Dermis blood vessel endothelial cell (primary cell): Measurements from ENCODE around the gene FRA10AC1. TPM values are rescaled to one million over a fixed set of nuclear protein-coding genes. Genes with fewer than 3 reads are reported as not detected.
"Not testable (repeated sequence)": the region's sequence is repeated elsewhere in the genome, so short reads cannot be mapped to it uniquely, and the experiment has no call there.

Experiments
- DNase-seq: peaks from one replicate; pipeline ENCODE4 v3.0.0; 2010
- total RNA-seq: library from RNA; depleted of rRNA; stranded (reverse); fragments of >200 nt; gene quantifications from 2 replicates; pipeline ENCODE4 v1.2.3, GENCODE V29; 2014

Gene FRA10AC1
- total RNA-seq, 1 donor from 2014 or later: 5.8 TPM

GRCh38 chr10:93703066-93703465 lies 674 bp upstream of the FRA10AC1 start:
- DNase-seq: peak; percentile 22

DNA sequence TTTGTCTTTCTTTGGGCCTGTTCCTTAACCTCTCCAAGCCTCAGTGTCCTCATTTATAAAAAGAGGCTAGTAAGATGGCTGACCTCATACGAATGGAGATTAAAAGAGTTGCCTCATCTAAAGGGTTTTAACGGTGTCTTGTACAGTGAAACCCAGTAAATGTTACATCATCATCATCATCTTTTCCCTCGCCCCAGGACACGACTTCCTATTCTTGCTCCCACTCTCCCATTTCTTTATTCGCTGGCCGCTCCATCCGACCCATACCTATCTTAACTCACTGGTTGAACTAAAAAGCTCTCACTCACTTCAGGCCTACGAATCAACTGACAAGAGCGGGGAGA lies 554 bp downstream of the FRA10AC1 start:
- peak; percentile 49 for DNase-seq

GRCh38 chr10:93697207-93697606 lies 5.2 kb downstream of the FRA10AC1 start:
- no peak for DNase-seq

GRCh38 chr10:93696582-93696981 lies 5.8 kb downstream of the FRA10AC1 start:
- DNase-seq: not testable (repeated sequence)

GRCh38 chr10:93695740-93696139 lies 6.7 kb downstream of the FRA10AC1 start:
- DNase-seq: no peak

- no peak for DNase-seq
Measured at GRCh38 chr10:93687737-93688136, 14.7 kb downstream of the FRA10AC1 start.

DNA sequence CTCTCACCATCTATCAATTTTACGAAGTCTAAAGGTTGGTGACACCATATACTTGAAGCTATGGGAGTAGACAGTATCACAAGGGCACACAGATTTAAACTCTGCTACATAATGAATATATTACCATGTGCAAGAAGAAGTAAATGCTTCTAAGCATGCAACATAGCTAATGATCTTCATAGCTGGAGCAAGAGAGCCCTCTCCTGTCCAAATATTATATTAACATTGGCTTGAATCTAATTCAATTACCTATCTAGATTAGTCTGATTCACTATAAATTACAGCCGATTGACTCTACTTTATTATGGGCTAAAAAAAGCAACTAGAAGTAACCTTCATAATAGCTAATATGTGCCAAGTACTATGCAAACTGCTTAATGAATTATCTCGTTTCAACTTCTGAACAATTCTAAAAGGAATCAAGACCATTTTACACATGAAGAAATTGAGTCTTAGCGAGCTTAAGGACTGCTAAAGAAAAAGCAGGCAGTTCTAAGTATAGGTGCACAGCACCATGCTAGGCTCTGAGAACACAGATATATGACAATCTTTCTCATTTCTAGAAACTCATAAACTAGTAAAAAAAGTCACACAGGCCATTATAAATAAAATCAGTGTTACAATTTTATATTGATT lies 21.9 kb downstream of the FRA10AC1 start:
- DNase-seq: peak; percentile 66

DNA sequence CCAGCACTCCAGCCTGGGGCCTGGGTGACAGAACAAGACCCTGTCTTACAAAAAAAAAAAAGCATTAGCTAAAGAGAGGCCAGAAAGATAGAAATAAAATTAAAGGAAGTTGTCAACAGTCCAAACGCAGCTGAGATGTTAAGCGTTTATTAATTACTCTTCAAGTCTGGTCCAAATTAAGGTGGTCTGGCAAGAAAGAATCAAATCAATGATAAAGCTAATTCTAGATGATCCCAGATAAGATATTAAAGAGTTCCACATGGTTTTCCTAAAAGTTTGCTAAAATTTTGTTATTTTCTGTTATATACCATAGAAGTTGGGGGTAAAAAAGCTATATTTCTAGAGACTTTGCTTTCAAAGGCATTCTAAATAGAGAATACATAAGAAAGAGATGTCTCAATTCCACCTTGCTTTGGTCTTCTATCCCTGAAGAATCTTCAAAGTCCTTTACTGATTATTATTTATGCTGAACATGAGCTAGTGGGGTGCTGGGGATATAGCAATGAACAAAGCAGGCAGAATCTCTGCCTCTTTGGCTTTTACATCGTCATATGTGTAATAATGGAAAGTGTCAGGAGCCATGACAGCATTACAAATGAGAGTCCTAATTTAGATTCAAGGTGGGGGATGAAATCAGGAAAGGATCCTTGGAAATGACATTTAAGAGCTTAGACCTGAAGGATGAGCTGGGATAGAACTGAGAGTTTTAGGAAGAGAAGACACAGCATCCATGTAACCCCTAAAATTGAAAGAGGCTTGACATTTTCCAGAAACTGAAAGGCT lies 23.4 kb downstream of the FRA10AC1 start:
- no peak for DNase-seq

- no peak for DNase-seq
Measured at GRCh38 chr10:93678386-93678785, 24.0 kb downstream of the FRA10AC1 start.

GRCh38 chr10:93673791-93674190 lies 28.6 kb downstream of the FRA10AC1 start:
- DNase-seq: no peak

- DNase-seq: no peak
Measured at GRCh38 chr10:93672890-93673289, 29.5 kb downstream of the FRA10AC1 start.

GRCh38 chr10:93672022-93672678 lies 30.2 kb downstream of the FRA10AC1 start:
- DNase-seq: no peak

DNA sequence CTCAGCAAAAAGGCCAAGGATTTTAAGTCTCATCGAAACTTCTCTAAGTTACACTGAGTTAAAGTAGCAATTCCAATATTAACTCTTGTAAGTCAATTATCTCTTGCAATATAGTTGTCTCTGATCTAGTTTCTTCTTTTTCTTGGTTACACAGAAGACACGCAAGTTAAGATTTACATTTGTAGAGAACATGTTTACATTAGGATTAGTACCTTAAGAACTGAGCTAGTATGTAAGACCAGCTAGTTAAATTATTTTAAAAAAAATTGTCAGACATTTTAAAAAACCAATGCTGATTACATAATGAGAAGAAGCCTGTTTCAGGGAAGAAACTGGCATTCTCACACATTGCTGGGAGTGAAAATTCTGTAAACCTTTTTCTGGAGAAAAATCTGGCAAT lies 31.4 kb downstream of the FRA10AC1 start:
- DNase-seq: no peak

DNA sequence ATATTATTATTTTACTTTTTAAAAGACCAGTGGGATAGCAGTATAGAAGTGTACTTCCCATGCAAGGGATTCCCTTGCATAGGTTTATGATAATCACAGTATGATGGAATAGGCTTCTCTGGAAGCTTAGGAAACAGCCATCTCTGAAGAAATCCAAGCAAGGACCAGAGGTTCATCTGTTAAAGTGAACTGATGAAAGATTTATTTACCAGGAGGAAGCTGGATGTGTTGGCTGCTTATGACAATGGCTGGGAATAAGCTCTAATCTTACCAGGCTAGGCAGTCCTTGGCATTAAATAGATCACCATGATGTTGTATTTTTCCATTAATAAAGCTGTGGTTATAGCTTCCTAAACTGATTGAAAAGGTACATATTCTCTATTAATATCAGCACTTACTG lies 32.0 kb downstream of the FRA10AC1 start:
- DNase-seq: no peak

GRCh38 chr10:93667795-93668194 lies 34.6 kb downstream of the FRA10AC1 start:
- no peak for DNase-seq

GRCh38 chr10:93666030-93666429 lies 36.4 kb downstream of the FRA10AC1 start:
- no peak for DNase-seq

DNA sequence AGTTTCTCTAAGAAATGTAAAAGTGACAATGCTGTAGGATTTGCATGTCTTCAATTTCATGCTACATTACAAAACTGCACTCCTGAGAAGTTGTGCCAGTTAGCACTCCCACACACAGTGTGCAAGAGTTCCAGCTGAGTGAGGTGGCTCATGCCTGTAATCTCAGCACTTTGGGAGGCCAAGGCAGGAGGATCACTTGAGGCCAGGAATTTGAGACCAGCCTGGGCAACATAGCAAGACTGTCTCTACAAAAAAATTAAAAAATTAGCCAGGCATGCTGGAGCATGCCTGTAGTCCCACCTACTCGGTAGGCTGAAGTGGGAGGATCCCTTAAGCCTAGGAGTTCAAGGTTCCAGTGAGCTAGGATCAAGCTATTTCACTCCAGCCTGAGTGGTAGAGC lies 44.6 kb downstream of the FRA10AC1 start:
- DNase-seq: no peak

DNA sequence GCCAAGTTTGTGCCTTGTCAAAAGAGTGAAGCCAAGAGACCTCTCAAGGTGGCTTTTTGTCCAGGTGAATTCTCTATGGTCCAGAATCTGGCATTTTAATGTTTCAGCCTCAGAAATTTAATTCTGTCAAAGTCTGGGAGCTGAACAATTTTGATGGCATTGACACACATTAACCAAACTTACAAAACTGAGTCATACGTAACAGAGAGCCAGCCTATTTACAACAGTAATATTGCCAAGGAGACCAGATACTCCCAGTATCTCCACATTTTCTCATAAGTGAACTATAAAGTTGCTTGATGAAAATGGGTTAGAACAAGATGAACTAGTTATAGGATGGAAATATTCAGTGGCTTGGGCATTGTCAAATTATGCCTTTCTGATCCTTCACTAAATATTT lies 46.2 kb downstream of the FRA10AC1 start:
- no peak for DNase-seq

DNA sequence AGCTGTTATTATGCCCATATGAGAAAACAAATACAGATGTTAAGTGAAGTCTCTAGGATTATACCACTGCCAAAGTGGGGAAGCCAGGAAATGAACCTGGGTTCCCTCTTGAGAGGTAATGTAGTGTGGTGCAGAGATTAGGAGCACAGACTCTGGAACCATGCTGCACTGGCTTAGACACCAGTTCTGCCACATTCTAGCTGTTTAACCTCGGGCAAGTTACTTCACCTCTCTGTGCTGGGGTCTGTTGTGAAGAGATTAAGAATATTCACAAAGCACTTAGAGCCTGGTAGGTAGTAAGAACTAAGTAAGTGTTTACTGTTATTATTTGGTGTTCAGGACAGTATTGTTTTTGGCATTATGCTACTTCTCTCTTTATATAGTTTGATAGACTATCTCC lies 48.2 kb downstream of the FRA10AC1 start:
- DNase-seq: no peak

DNA sequence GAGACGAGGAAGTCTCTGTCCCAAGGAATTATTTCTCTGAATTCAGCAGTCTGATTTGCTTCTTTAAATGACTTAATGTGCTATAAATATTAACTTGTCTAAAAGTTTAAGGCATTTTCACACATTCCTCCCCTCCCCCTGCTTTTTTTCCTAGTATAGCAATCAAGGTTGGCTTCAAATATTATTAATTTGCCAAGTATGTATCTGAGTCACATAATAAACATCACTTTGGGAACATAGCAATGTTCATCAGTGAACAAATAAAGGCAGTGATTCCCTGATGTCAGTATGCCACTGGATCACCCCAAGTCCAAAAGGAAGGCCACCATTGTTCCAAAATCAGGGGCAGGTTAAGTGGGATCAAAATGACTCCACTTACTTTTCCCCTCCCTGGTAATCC lies 49.5 kb downstream of the FRA10AC1 start:
- DNase-seq: peak; percentile 13

GRCh38 chr10:93639791-93640190 lies 62.6 kb downstream of the FRA10AC1 start:
- DNase-seq: no peak

DNA sequence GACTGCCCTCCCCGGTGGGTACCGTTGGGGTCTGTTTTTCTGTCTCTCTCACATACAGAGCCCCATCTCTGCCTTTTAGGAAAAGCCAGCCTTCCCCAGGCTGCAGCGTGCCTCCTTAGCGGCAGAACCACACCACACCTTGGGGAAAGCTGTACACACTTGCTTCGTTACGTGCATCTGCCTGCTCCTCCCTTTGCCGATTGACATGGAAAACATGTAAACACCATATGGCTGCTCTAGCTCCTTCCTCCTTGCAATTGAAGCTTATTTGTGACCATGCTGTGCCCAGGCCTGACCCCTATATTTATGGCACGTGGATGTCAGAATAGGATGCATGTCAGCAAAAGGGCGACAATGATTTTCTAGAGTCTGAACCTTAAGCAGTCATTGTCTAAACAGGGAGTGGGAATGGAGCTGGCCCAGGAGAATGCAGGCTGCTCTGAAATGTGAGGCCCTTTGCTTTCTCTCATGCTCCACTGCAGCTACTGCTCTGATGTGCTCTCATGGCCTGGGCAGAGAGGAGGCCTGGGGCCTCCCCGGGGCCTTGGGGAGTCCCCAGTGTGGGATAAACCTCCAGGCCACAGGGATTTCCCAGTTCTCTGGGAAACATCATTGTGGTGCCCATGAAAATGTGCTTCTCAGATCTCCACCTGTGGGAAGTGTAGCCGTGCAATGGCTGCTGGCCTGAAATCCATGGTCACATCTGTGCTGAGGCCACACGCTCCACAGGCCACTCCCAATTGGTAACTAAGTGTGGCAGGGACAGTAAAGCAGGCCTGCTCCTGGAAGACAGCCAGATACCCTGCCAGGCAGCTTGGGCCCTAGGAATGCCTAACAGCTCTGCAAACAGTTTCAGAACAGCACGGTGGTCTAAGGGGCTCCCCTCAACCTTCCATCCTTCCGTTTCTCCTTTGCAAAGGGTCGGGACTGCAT lies 71.5 kb downstream of the FRA10AC1 start:
- DNase-seq: no peak
